Measurements from ENCODE around the gene PTRH2.
"Not testable (repeated sequence)": the region's sequence is repeated elsewhere in the genome, so short reads cannot be mapped to it uniquely, and the experiment has no call there.

The PTRH2 gene

GRCh38 chr17:59680314-59680713 is 26.9 kb downstream of the PTRH2 start:
- no peak overlapping the region for H3K9ac ChIP-seq (ENCODE audit: low read depth in 1 of 2, low read length in 2 of 2)
- H3K4me1 ChIP-seq (ENCODE audit: control insufficient read depth in 1 of 2, insufficient read depth in 2 of 2, low read length in 2 of 2): peaks cover 0 to 5% of the 10 kb centered on the region in 2 donors
- H3K27ac ChIP-seq (ENCODE audit: low read depth, low read length): no peak overlapping the region

GRCh38 chr17:59678918-59679317 is 28.3 kb downstream of the PTRH2 start:
- H3K9ac ChIP-seq (ENCODE audit: low read depth in 1 of 2, low read length in 2 of 2): no peak overlapping the region
- no peak overlapping the region for H3K27ac ChIP-seq (ENCODE audit: low read depth, low read length)
- peaks cover 83 to 95% of the 10 kb centered on the region in 2 donors for H3K36me3 ChIP-seq (ENCODE audit: control insufficient read depth in 1 of 2, insufficient read depth in 2 of 2, low read length in 2 of 2)

More at GRCh38 chr17:59680314-59680713, 26.9 kb downstream of the PTRH2 start:
- Histone ChIP-seq H3K27me3 (ENCODE audit: control insufficient read depth in 1 of 2, insufficient read depth in 2 of 2, low read length in 2 of 2) (no peaks in the 10 kb centered on the region), H3K36me3 (ENCODE audit: control insufficient read depth in 1 of 2, insufficient read depth in 2 of 2, low read length in 2 of 2) (peaks cover 70 to 95% of the 10 kb centered on the region in 2 donors), H3K9me3 (ENCODE audit: control insufficient read depth in 1 of 2, low read length in 2 of 2) (no peaks in the 10 kb centered on the region), H3K4me3 (ENCODE audit: low read depth in 1 of 2, low read length in 2 of 2) (no peak overlapping the region)

GRCh38 chr17:59676716-59677115 is 30.5 kb downstream of the PTRH2 start:
- Histone ChIP-seq H3K36me3 (ENCODE audit: control insufficient read depth in 1 of 2, insufficient read depth in 2 of 2, low read length in 2 of 2) (peaks cover 71 to 84% of the 10 kb centered on the region in 2 donors), H3K9ac (ENCODE audit: low read depth in 1 of 2, low read length in 2 of 2) (no peak overlapping the region), H3K4me1 (ENCODE audit: control insufficient read depth in 1 of 2, insufficient read depth in 2 of 2, low read length in 2 of 2) (peaks cover under 1 to 2% of the 10 kb centered on the region in 2 donors), H3K27me3 (ENCODE audit: control insufficient read depth in 1 of 2, insufficient read depth in 2 of 2, low read length in 2 of 2) (no peaks in the 10 kb centered on the region), H3K4me3 (ENCODE audit: low read depth in 1 of 2, low read length in 2 of 2) (no peak overlapping the region), H3K27ac (ENCODE audit: low read depth, low read length) (no peak overlapping the region), H3K9me3 (ENCODE audit: control insufficient read depth in 1 of 2, low read length in 2 of 2) (no peaks in the 10 kb centered on the region)

More at GRCh38 chr17:59678918-59679317, 28.3 kb downstream of the PTRH2 start:
- H3K27me3 ChIP-seq (ENCODE audit: control insufficient read depth in 1 of 2, insufficient read depth in 2 of 2, low read length in 2 of 2): no peaks in the 10 kb centered on the region
- H3K4me3 ChIP-seq (ENCODE audit: low read depth in 1 of 2, low read length in 2 of 2): no peak overlapping the region
- H3K9me3 ChIP-seq (ENCODE audit: control insufficient read depth in 1 of 2, low read length in 2 of 2): no peaks in the 10 kb centered on the region
- peaks cover 0 to 5% of the 10 kb centered on the region in 2 donors for H3K4me1 ChIP-seq (ENCODE audit: control insufficient read depth in 1 of 2, insufficient read depth in 2 of 2, low read length in 2 of 2)

- peaks cover 13 to 14% of the 10 kb centered on the region in 2 donors for H3K4me1 ChIP-seq (ENCODE audit: control insufficient read depth in 1 of 2, insufficient read depth in 2 of 2, low read length in 2 of 2)
- H3K27ac ChIP-seq (ENCODE audit: low read depth, low read length): no peak overlapping the region
- no peak overlapping the region for H3K9ac ChIP-seq (ENCODE audit: low read depth in 1 of 2, low read length in 2 of 2)
- no peaks in the 10 kb centered on the region for H3K9me3 ChIP-seq (ENCODE audit: control insufficient read depth in 1 of 2, low read length in 2 of 2)
- H3K27me3 ChIP-seq (ENCODE audit: control insufficient read depth in 1 of 2, insufficient read depth in 2 of 2, low read length in 2 of 2): no peaks in the 10 kb centered on the region
- H3K4me3 ChIP-seq (ENCODE audit: low read depth in 1 of 2, low read length in 2 of 2): no peak overlapping the region
- peaks cover 68 to 79% of the 10 kb centered on the region in 2 donors for H3K36me3 ChIP-seq (ENCODE audit: control insufficient read depth in 1 of 2, insufficient read depth in 2 of 2, low read length in 2 of 2)
These were observed 32.0 kb downstream of the PTRH2 start for GRCh38 chr17:59675231-59675630.

- no peak overlapping the region for H3K27ac ChIP-seq (ENCODE audit: low read depth, low read length)
- no peaks in the 10 kb centered on the region for H3K9me3 ChIP-seq (ENCODE audit: control insufficient read depth in 1 of 2, low read length in 2 of 2)
- no peaks in the 10 kb centered on the region for H3K27me3 ChIP-seq (ENCODE audit: control insufficient read depth in 1 of 2, insufficient read depth in 2 of 2, low read length in 2 of 2)
- no peak overlapping the region for H3K9ac ChIP-seq (ENCODE audit: low read depth in 1 of 2, low read length in 2 of 2)
- peaks cover 25 to 41% of the 10 kb centered on the region in 2 donors for H3K4me1 ChIP-seq (ENCODE audit: control insufficient read depth in 1 of 2, insufficient read depth in 2 of 2, low read length in 2 of 2)
- peaks cover 53 to 66% of the 10 kb centered on the region in 2 donors for H3K36me3 ChIP-seq (ENCODE audit: control insufficient read depth in 1 of 2, insufficient read depth in 2 of 2, low read length in 2 of 2)
- no peak overlapping the region for H3K4me3 ChIP-seq (ENCODE audit: low read depth in 1 of 2, low read length in 2 of 2)
These were observed 35.8 kb downstream of the PTRH2 start for GRCh38 chr17:59671386-59671785.

GRCh38 chr17:59669944-59670343 is 37.3 kb downstream of the PTRH2 start:
- H3K9me3 ChIP-seq (ENCODE audit: control insufficient read depth in 1 of 2, low read length in 2 of 2): no peaks in the 10 kb centered on the region
- H3K4me1 ChIP-seq (ENCODE audit: control insufficient read depth in 1 of 2, insufficient read depth in 2 of 2, low read length in 2 of 2): peaks cover 25 to 41% of the 10 kb centered on the region in 2 donors
- no peaks in the 10 kb centered on the region for H3K27me3 ChIP-seq (ENCODE audit: control insufficient read depth in 1 of 2, insufficient read depth in 2 of 2, low read length in 2 of 2)
- no peak overlapping the region for H3K9ac ChIP-seq (ENCODE audit: low read depth in 1 of 2, low read length in 2 of 2)
- no peak overlapping the region for H3K4me3 ChIP-seq (ENCODE audit: low read depth in 1 of 2, low read length in 2 of 2)
- no peak overlapping the region for H3K27ac ChIP-seq (ENCODE audit: low read depth, low read length)
- peaks cover 48 to 62% of the 10 kb centered on the region in 2 donors for H3K36me3 ChIP-seq (ENCODE audit: control insufficient read depth in 1 of 2, insufficient read depth in 2 of 2, low read length in 2 of 2)

- H3K9me3 ChIP-seq (ENCODE audit: control insufficient read depth in 1 of 2, low read length in 2 of 2): no peaks in the 10 kb centered on the region
- no peak overlapping the region for H3K9ac ChIP-seq (ENCODE audit: low read depth in 1 of 2, low read length in 2 of 2)
- H3K27me3 ChIP-seq (ENCODE audit: control insufficient read depth in 1 of 2, insufficient read depth in 2 of 2, low read length in 2 of 2): no peaks in the 10 kb centered on the region
- H3K4me3 ChIP-seq (ENCODE audit: low read depth in 1 of 2, low read length in 2 of 2): no peak overlapping the region
- peaks cover 46 to 62% of the 10 kb centered on the region in 2 donors for H3K36me3 ChIP-seq (ENCODE audit: control insufficient read depth in 1 of 2, insufficient read depth in 2 of 2, low read length in 2 of 2)
- peaks cover 25 to 41% of the 10 kb centered on the region in 2 donors for H3K4me1 ChIP-seq (ENCODE audit: control insufficient read depth in 1 of 2, insufficient read depth in 2 of 2, low read length in 2 of 2)
- no peak overlapping the region for H3K27ac ChIP-seq (ENCODE audit: low read depth, low read length)
These were observed 37.8 kb downstream of the PTRH2 start for GRCh38 chr17:59669411-59669810.

GRCh38 chr17:59668816-59669215 is 38.4 kb downstream of the PTRH2 start:
- Histone ChIP-seq H3K9ac (ENCODE audit: low read depth in 1 of 2, low read length in 2 of 2) (no peak overlapping the region), H3K27ac (ENCODE audit: low read depth, low read length) (no peak overlapping the region), H3K9me3 (ENCODE audit: control insufficient read depth in 1 of 2, low read length in 2 of 2) (no peaks in the 10 kb centered on the region), H3K4me1 (ENCODE audit: control insufficient read depth in 1 of 2, insufficient read depth in 2 of 2, low read length in 2 of 2) (peaks cover 25 to 41% of the 10 kb centered on the region in 2 donors), H3K36me3 (ENCODE audit: control insufficient read depth in 1 of 2, insufficient read depth in 2 of 2, low read length in 2 of 2) (peaks cover 45 to 62% of the 10 kb centered on the region in 2 donors), H3K27me3 (ENCODE audit: control insufficient read depth in 1 of 2, insufficient read depth in 2 of 2, low read length in 2 of 2) (no peaks in the 10 kb centered on the region), H3K4me3 (ENCODE audit: low read depth in 1 of 2, low read length in 2 of 2) (no peak overlapping the region)

GRCh38 chr17:59666235-59666634 is 41.0 kb downstream of the PTRH2 start:
- Histone ChIP-seq H3K9ac (ENCODE audit: low read depth in 1 of 2, low read length in 2 of 2) (no peak overlapping the region), H3K27me3 (ENCODE audit: control insufficient read depth in 1 of 2, insufficient read depth in 2 of 2, low read length in 2 of 2) (no peaks in the 10 kb centered on the region), H3K4me1 (ENCODE audit: control insufficient read depth in 1 of 2, insufficient read depth in 2 of 2, low read length in 2 of 2) (peaks cover 20 to 34% of the 10 kb centered on the region in 2 donors), H3K4me3 (ENCODE audit: low read depth in 1 of 2, low read length in 2 of 2) (no peak overlapping the region), H3K36me3 (ENCODE audit: control insufficient read depth in 1 of 2, insufficient read depth in 2 of 2, low read length in 2 of 2) (peaks cover 45 to 74% of the 10 kb centered on the region in 2 donors), H3K9me3 (ENCODE audit: control insufficient read depth in 1 of 2, low read length in 2 of 2) (no peaks in the 10 kb centered on the region), H3K27ac (ENCODE audit: low read depth, low read length) (no peak overlapping the region)

- H3K4me3 ChIP-seq (ENCODE audit: low read depth in 1 of 2, low read length in 2 of 2); H3K9me3 ChIP-seq (ENCODE audit: control insufficient read depth in 1 of 2, low read length in 2 of 2); H3K27me3 ChIP-seq (ENCODE audit: control insufficient read depth in 1 of 2, insufficient read depth in 2 of 2, low read length in 2 of 2); H3K27ac ChIP-seq (ENCODE audit: low read depth, low read length); H3K9ac ChIP-seq (ENCODE audit: low read depth in 1 of 2, low read length in 2 of 2); H3K4me1 ChIP-seq (ENCODE audit: control insufficient read depth in 1 of 2, insufficient read depth in 2 of 2, low read length in 2 of 2): not testable (repeated sequence)
- peaks cover 30 to 89% of the 10 kb centered on the region in 2 donors for H3K36me3 ChIP-seq (ENCODE audit: control insufficient read depth in 1 of 2, insufficient read depth in 2 of 2, low read length in 2 of 2)
These were observed 50.6 kb downstream of the PTRH2 start for GRCh38 chr17:59656624-59657023.

- H3K27ac ChIP-seq (ENCODE audit: low read depth, low read length): no peak overlapping the region
- H3K9me3 ChIP-seq (ENCODE audit: control insufficient read depth in 1 of 2, low read length in 2 of 2): no peaks in the 10 kb centered on the region
- no peaks in the 10 kb centered on the region for H3K4me1 ChIP-seq (ENCODE audit: control insufficient read depth in 1 of 2, insufficient read depth in 2 of 2, low read length in 2 of 2)
- no peak overlapping the region for H3K4me3 ChIP-seq (ENCODE audit: low read depth in 1 of 2, low read length in 2 of 2)
- H3K27me3 ChIP-seq (ENCODE audit: control insufficient read depth in 1 of 2, insufficient read depth in 2 of 2, low read length in 2 of 2): no peaks in the 10 kb centered on the region
- H3K36me3 ChIP-seq (ENCODE audit: control insufficient read depth in 1 of 2, insufficient read depth in 2 of 2, low read length in 2 of 2): peaks cover 39 to 92% of the 10 kb centered on the region in 2 donors
- no peak overlapping the region for H3K9ac ChIP-seq (ENCODE audit: low read depth in 1 of 2, low read length in 2 of 2)
These were observed 55.1 kb downstream of the PTRH2 start for GRCh38 chr17:59652119-59652518.

Data from duodenal mucosa (tissue), 2 donors.